Transverse colon (tissue), 4 donors: ENCODE results near the gene KRT7.

Source experiments
- EP300 ChIP-seq: sonication (generic); formaldehyde crosslinking; IDR thresholded peaks from one replicate; pipeline ENCODE4 v1.6.1; 2017; ENCODE audit warnings: antibody characterized with exemption, low read depth
- POLR2A ChIP-seq: fragments of 450-650 bp; IDR thresholded peaks from one replicate; pipeline ENCODE4 v1.6.1; 2016; ENCODE audit warnings: antibody characterized with exemption, mild to moderate bottlenecking, moderate library complexity
- POLR2AphosphoS5 ChIP-seq, 3 donors: sonication (generic); formaldehyde crosslinking; IDR thresholded peaks; one replicate each; pipeline ENCODE4 v1.6.1; 2016; ENCODE audit warnings: antibody characterized with exemption in 3 of 3
- TF ChIP-seq, protein P1 (sequence below), 5 experiments: fragments of 200-600 bp in 3 of 5; fragments of 450-650 bp in 2 of 5; sonication (generic) in 3 of 5; IDR thresholded peaks; 1 replicate in 2 of 5; 2 replicates in 3 of 5; pipeline ENCODE4 v1.5.1; 2016 to 2017; ENCODE audit warnings: antibody characterized with exemption in 5 of 5, inconsistent platforms in 3 of 5, mild to moderate bottlenecking in 2 of 5, moderate library complexity in 1 of 5

DNA sequence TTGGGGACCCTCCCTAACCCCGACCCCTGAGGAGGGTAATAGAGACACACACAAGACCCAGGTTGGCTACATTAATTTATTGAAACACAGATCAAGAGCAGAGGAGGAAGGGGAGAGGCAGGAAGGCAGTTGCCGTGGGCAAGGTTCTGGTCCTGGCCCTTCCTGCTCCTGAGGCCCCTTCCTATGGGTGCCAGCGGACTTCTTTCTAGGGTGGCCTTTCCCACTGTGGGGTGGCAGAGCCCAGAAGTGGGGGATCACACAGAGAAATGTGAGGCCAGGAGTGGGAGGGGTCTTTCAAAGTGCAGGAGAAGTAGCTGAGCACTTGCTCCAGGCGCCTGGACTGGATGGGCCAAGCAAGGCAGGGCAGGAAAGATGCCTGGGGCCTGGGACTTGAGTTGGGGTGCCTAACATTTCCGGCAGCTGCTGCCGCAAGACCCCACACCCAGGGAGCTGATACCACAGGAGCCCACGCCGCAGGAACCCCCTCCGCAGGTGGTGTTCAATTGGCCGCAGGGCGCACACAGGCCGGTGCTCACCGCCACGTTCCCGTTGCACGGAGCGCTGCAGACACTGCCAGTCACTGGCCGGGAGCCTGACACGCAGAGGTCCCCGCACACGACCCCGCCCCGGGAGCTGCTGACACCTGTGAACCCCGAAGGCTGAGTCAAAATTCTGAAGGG, 52.9 kb downstream of the KRT7 start:
- TF ChIP-seq, protein P1, sequence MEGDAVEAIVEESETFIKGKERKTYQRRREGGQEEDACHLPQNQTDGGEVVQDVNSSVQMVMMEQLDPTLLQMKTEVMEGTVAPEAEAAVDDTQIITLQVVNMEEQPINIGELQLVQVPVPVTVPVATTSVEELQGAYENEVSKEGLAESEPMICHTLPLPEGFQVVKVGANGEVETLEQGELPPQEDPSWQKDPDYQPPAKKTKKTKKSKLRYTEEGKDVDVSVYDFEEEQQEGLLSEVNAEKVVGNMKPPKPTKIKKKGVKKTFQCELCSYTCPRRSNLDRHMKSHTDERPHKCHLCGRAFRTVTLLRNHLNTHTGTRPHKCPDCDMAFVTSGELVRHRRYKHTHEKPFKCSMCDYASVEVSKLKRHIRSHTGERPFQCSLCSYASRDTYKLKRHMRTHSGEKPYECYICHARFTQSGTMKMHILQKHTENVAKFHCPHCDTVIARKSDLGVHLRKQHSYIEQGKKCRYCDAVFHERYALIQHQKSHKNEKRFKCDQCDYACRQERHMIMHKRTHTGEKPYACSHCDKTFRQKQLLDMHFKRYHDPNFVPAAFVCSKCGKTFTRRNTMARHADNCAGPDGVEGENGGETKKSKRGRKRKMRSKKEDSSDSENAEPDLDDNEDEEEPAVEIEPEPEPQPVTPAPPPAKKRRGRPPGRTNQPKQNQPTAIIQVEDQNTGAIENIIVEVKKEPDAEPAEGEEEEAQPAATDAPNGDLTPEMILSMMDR (IDR thresholded peaks at IDR 0.05), result no peak
- TF ChIP-seq EP300 (no peak), POLR2A (no peak), POLR2AphosphoS5 (IDR thresholded peaks at IDR 0.05) (no peak)
